Activated CD8-positive, alpha-beta memory T cell treated with anti-CD3 and anti-CD28 coated beads for 36 hours (primary cell): Measurements from ENCODE around the gene NCF4. TPM values are rescaled to one million over a fixed set of nuclear protein-coding genes. Genes with fewer than 3 reads are reported as not detected.

Source experiments
- CTCF ChIA-PET: fragments of 350-600 bp; sonication (Branson Sonifier 250); formaldehyde crosslinking; loops from one replicate; lab custom pipeline; 2021; ENCODE audit warnings: antibody characterized with exemption; lab: Charles Lee
- POLR2A ChIA-PET: fragments of 350-600 bp; sonication (Branson Sonifier 250); formaldehyde crosslinking; loops from one replicate; lab custom pipeline; 2021; ENCODE audit warnings: antibody characterized with exemption; lab: Charles Lee
- total RNA-seq, 2 experiments: library from RNA; stranded (reverse); gene quantifications; one replicate each; pipeline ENCODE4 v1.2.3, GENCODE V29; 2021

Gene NCF4
- total RNA-seq, 2 experiments from 2014 or later: 6.3 to 7.3 TPM

DNA sequence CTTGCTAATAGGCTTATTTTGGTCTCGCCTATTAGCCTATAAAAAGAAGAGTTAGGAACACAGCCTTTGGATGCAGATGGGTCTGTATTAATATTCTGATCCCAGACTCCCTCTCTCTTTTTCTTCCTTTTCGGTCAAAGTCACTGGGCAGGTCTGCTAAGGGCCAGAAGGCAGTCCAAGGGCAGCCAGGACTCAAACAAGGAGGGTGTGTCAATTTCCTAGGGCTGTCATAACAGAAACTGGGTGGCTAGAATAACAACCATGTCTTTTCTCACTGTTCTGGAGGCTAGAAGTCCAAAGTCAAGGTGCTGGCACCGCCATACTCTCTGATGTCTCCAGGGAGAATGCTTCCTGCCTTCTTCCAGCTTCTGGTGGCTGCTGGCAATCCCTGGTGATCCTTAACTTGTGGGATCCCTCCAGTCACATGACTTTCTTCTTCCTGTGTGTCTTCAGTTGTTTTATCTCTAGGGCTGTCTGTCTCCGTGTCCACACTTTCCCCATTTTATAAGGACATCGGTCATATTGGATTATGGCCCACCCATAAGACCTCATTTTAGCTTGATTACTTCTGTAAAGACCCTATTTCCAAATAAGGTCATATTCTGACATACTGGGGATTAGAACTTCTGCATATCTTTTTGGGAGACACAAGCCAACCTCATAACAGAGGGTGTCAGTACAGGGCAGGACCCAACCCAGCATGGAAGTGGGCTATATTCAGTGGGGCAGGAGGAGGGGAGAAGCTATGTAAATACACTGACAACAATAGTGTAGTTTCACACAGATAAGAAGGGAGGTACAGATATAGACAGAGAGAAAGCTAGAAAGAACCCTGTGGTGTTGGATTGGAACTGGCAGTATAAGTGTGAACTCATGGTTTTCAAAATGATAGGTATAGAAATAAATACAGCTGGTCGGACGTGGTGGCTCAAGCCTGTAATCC is 46.7 kb downstream of the NCF4 start:
- CTCF ChIA-PET: interaction anchor here (0.6 to 0.8 kb wide), 2 partner anchors 11 to 68 kb away, joined by 3 read pairs; no protein-coding TSS in a partner anchor
- POLR2A ChIA-PET: no interaction called here

DNA sequence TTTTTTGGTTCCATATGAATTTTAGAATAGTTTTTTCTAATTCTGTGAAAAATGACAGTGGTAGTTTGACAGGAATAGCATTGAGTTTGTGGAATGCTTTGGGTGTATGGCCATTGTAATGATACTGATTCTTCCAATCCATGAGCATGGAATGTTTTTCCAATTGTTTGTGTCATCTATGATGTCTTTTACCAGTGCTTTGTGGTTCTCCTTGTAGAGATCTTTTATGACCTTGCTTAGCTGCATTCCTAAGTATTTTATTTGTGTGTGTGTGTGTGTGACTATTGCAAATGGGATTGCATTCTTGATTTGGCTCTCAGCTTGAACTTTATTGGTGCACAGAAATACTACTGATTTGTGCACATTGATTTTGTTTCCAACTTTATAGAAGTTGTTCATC is 49.7 kb downstream of the NCF4 start:
- POLR2A ChIA-PET: no interaction called here

GRCh38 chr22:36911887-36912661 is 51.3 kb downstream of the NCF4 start:
- CTCF ChIA-PET: no interaction called here

More for the DNA sequence above, 49.7 kb downstream of the NCF4 start:
- CTCF ChIA-PET: no interaction called here

GRCh38 chr22:36912694-36913426 is 52.1 kb downstream of the NCF4 start:
- CTCF ChIA-PET: no interaction called here
- POLR2A ChIA-PET: no interaction called here

More at GRCh38 chr22:36911887-36912661, 51.3 kb downstream of the NCF4 start:
- POLR2A ChIA-PET: no interaction called here

GRCh38 chr22:36913427-36914389 is 52.9 kb downstream of the NCF4 start, which contains the start of gene CSF2RB:
TSS of gene CSF2RB (plus strand) at chr22:36913628. CDS start at chr22:36922208, 8,580 bp downstream.
- ChIA-PET CTCF (no interaction called here), POLR2A (no interaction called here)

GRCh38 chr22:36914390-36914752 is 53.6 kb downstream of the NCF4 start:
- CTCF ChIA-PET: no interaction called here
- POLR2A ChIA-PET: no interaction called here

- CTCF ChIA-PET: no interaction called here
- POLR2A ChIA-PET: no interaction called here
These were observed 55.2 kb downstream of the NCF4 start for GRCh38 chr22:36916034-36916433.

GRCh38 chr22:36918586-36919284 is 57.9 kb downstream of the NCF4 start:
- ChIA-PET CTCF (interaction anchor here (1.0 kb wide), 1 partner anchor 11 kb away, joined by 3 read pairs; no protein-coding TSS in a partner anchor), POLR2A (no interaction called here)

GRCh38 chr22:36921309-36922104 is 60.7 kb downstream of the NCF4 start:
- ChIA-PET POLR2A (no interaction called here), CTCF (no interaction called here)

GRCh38 chr22:36922105-36922608 is 61.4 kb downstream of the NCF4 start:
- ChIA-PET CTCF (no interaction called here), POLR2A (no interaction called here)

DNA sequence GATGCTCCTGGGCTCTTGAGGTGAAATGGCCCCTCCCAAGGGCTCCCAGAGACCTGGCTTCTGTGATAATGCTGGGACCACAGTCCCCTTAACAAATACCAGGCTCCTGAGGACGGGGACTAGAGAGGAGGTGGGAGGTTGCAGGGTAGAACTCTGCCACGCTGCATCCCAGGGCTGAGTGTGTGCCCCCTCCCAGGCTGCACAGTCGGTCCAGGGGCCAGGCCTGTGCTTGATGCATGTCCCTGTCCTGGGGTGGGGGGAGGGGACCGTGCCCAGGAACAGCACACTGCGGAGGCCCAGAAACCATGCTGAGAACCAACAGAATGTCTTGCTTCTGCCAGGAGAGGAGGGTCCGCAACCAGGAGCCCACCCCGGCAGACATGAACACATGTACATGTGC is 61.9 kb downstream of the NCF4 start:
- POLR2A ChIA-PET: no interaction called here
- CTCF ChIA-PET: no interaction called here

- ChIA-PET CTCF (no interaction called here), POLR2A (no interaction called here)
These were observed 62.5 kb downstream of the NCF4 start for GRCh38 chr22:36923131-36923788.

DNA sequence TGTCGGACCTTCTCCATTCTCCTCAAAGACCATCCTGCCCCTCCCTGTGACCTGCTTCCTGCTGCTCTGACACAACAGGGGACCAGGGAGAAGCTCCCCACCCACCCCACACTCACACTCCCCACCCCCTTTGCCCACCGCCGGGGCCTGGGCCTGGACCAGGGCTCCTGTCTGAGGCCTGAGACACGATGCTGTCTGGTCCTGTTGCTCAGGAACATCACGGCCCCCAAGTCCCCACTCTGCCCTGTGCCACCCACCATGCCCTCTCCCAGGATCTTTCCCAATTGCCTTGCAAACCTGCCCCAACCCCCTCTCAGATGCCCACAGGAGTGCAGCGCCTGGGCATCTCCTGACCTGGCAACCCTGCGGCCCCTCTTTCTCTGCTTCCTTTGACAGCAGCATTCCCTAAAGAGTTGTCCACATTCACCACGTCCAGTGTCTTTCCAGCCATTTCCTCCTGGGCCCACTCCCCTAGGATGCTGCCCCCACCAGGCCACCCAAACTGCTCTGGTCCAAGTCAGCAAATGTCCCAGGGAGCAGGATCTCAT is 63.4 kb downstream of the NCF4 start:
- ChIA-PET POLR2A (no interaction called here), CTCF (no interaction called here)

DNA sequence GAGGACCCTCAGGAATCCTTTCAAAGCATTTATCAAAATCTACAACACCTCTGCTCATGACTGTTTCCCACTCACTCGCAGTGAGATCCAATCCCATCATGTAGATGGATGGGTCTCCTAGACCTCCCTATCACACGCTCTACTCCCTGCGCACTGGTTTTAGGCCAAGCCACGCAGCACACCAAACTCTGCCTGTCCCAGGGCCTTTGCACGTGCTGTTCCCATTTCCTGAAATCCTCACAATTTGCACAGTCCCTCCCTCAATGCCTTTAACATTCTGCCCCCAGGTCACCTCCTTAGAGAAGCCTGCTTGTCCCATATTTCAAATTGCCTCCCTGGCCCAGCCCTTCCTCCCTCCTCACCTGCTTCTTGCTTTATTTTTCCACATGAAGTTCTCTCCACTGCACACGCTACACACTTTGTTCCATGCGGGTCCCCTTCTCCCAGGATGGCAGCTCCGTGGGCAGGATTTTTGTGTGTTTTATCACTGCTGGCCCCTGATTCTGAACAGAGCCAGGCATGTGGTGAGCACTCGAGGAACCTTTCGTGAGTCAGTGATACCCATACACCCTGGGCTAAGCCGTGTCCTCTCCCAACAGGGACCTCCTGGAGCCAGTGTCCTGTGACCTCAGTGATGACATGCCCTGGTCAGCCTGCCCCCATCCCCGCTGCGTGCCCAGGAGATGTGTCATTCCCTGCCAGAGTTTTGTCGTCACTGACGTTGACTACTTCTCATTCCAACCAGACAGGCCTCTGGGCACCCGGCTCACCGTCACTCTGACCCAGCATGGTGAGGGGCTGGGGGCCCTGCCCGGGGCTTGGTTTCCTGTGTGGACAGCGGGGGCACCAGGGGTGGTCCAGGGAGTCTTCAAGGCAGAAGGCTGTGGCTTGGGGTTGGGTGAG is 64.8 kb downstream of the NCF4 start:
- POLR2A ChIA-PET: no interaction called here
- CTCF ChIA-PET: no interaction called here

- ChIA-PET CTCF (no interaction called here), POLR2A (no interaction called here)
These were observed 65.5 kb downstream of the NCF4 start for GRCh38 chr22:36926309-36926708.
